Fibroblast of the aortic adventitia (primary cell): Measurements from ENCODE around the gene TLX1. TPM values are rescaled to one million over a fixed set of nuclear protein-coding genes. Genes with fewer than 3 reads are reported as not detected.
"Not testable (repeated sequence)": the region's sequence is repeated elsewhere in the genome, so short reads cannot be mapped to it uniquely, and the experiment has no call there.

Experiments used
- DNase-seq: peaks from one replicate; pipeline ENCODE4 v3.0.0-alpha.2; 2010; ENCODE audit warnings: low read depth
- H3K4me3 ChIP-seq: 2 replicates; pipeline ENCODE4 v1.5.1; 2011; ENCODE audit warnings: low read depth, mild to moderate bottlenecking, control low read depth, low read length, moderate library complexity
- CTCF ChIP-seq: IDR thresholded peaks from 2 replicates; pipeline ENCODE4 v1.5.1; 2011; ENCODE audit warnings: mild to moderate bottlenecking, low read length, control low read depth, inconsistent platforms; ENCODE audit not compliant: insufficient read depth
- total RNA-seq: library from RNA; depleted of rRNA; stranded (reverse); fragments of >200 nt; gene quantifications from 2 replicates; pipeline ENCODE4 v1.2.3, GENCODE V29; 2012; ENCODE audit warnings: low replicate concordance

Gene TLX1
- total RNA-seq, 1 donor = not detected

DNA sequence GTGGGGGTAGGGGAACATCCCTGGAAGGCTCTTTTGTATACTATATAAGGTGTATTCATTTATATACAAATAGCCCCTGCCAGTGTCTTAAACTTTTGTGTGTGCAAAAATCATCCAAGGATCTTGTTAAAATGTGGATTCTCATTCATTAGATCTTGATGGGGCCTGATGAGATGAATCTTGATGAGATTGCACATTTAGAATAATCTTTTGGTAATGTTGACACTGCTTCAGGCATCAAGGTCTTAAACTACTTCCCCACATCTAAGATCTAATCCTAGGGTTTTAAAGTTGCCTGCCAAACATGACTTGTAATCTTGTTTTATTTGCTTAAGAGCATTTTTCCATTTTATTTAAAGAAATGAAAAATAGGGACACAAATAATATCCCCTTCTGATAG is 13.0 kb downstream of the TLX1 start:
- no peak overlapping the region for H3K4me3 ChIP-seq
- no peak for DNase-seq
- no peak for TF ChIP-seq CTCF

DNA sequence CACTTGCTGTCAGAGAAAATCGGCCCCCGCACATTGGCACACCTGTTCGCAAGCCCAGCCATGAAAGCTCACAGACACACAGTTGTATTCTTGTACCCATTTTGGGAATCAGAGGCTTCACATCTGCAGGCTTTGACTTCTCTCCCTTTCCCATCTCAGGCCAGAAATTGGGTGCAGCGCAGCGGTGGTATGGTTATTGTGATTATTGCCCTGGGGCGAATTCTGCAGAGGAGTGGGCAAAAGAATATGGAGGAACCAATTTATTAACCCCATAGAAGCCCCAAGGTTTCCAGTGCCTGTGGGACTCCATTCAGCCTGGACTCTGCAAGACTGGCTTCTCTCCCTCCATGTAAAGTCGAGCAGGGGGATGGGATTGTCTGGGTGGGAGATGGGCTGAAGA is 14.0 kb downstream of the TLX1 start:
- DNase-seq = no peak
- no peak for TF ChIP-seq CTCF
- H3K4me3 ChIP-seq = no peak overlapping the region

DNA sequence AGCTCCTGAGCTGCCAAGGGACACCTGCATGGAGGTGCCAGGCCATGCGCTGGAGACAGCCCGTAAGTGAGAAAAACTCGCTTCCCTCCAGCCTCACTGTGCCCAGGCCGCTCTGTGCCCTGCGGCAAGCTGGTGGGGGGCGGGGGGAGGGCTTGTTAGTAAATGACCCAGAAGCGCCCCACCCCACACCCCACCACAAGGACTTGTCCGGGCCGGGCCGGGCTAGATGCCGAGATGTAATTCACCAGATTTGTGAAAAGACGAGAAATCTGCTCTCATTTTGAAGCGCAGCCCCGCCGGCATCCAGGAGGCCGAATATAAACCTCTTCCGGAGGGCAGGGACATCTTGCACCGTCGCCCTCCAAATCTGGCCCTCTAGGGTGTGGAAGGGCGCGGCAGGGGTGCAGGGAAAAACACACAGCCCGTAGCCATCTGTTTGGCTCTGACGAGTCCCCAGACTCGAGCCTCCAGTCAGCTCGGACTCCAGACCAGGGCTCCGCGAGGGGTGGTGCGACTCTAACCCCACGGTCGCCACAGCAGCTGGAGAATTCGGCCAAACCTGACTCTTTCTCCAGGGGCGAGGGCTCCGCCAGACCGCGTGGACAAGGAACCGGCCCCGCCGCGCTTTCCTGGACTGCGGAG is 14.8 kb downstream of the TLX1 start:
- TF ChIP-seq CTCF = no peak
- H3K4me3 ChIP-seq = no peak overlapping the region
- no peak for DNase-seq

DNA sequence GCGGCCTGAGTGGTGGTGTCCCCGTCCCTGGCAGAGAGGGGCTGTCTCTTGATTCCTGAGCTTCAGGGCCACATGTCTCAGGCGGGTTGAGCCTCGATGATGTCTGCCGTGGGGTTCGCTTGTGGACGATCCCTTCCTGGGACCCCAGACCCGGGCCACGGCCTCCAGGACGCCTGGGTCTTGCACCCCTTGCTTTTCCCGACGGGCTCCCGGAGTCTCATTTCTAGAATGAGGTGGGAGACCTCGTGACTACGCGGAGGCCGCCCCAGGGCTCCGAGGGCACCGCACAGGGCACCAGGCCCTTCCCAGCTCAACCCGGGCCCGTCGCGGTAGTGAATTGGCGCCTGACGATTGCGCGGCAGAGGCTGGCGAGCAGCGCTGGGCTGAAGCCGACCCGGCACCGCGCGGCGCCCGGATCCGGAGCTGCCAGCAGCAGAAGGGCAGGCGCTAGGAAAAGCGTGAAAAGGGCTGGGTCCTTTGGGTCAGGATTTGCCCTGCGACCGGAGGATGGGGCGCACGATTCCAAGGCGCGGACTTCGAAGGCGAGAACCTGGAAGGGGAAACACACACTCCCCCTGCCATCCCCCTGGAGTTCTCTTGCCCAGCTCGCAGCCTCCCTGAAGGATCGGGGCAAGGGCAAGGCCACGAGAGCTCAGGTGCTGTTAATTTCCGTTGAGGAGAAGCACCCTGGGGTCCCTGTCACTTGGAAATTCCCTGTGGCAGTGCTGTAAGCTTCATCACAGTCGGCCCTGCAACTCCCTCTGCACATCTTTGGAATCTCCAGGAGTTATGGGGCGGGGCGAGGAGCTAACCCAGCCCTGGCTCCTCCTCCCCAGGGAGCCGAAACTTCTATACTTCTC is 15.5 kb downstream of the TLX1 start:
- H3K4me3 ChIP-seq = no peak overlapping the region
- DNase-seq = no peak
- TF ChIP-seq CTCF = no peak

DNA sequence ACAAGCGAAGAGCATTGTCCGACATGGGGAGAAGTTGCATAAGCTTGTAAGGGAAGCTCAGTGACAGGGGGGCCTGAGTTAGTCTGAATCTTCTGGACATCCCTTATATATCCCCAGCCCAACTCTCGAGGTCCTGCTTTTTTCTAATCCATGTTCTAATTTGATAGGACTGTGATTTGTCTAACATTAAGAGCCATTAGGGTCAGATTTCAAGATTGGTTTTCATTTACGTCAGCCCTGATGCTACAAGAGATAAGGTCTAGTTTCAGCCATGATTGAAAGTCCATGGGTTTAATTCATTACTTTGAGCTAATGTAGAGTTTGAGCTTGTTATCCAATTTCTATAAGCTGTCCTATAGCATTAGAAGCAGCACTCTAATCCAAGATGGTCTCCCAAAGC is 20.3 kb downstream of the TLX1 start:
- no peak for TF ChIP-seq CTCF
- DNase-seq = no peak
- no peak overlapping the region for H3K4me3 ChIP-seq

- TF ChIP-seq CTCF = no peak
- DNase-seq = no peak
- no peak overlapping the region for H3K4me3 ChIP-seq
Observed at GRCh38 chr10:101152316-101152715, 21.2 kb downstream of the TLX1 start.

DNA sequence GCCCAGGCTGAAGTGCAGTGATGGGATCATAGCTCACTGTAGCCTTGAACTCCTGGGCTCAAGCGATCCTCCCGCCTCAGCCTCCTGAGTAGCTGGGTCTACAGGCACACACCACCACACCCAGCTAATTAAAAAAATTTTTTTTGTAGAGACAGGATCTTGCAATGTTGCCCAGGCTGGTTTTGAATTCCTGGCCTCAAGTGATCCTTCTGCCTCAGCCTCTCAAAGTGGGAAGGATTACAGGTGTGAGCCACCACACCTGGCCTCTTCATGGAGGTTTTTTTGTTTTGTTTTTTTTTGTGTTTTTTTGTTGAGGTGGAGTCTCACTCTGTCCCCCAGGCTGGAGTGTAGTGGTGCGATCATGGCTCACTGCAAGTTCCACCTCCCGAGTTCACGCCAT is 23.4 kb downstream of the TLX1 start:
- not testable (repeated sequence) for DNase-seq, H3K4me3 ChIP-seq
